ENCODE results near the gene TPST2. TPM values are rescaled to one million over a fixed set of nuclear protein-coding genes. Genes with fewer than 3 reads are reported as not detected.

Gene TPST2
- total RNA-seq, 1 experiment from 2014 or later, result 55.9 TPM

- in situ Hi-C loops (cut with HindIII; ENCODE audit: low sequenced_read_pairs), result no loop called here
- no peak for DNase-seq (ENCODE audit: low spot score)
Measured at GRCh38 chr22:26515931-26516330, 74.0 kb downstream of the TPST2 start.

GRCh38 chr22:26514419-26515161, 75.3 kb downstream of the TPST2 start:
- in situ Hi-C loops (cut with HindIII; ENCODE audit: low sequenced_read_pairs), result no loop called here
- DNase-seq (ENCODE audit: low spot score), result no peak

GRCh38 chr22:26513838-26514237, 76.1 kb downstream of the TPST2 start:
- no peak for DNase-seq (ENCODE audit: low spot score)
- in situ Hi-C loops (cut with HindIII; ENCODE audit: low sequenced_read_pairs), result no loop called here

GRCh38 chr22:26512149-26512793, 77.7 kb downstream of the TPST2 start, which contains the start of gene TFIP11:
TFIP11 (minus strand) TSS chr22:26512473; CDS start chr22:26510272, 2,201 bp downstream.
- in situ Hi-C loops (cut with HindIII; ENCODE audit: low sequenced_read_pairs), result no loop called here
- DNase-seq (ENCODE audit: low spot score), result peak; percentile 94

GRCh38 chr22:26508148-26508547, 81.8 kb downstream of the TPST2 start:
- in situ Hi-C loops (cut with HindIII; ENCODE audit: low sequenced_read_pairs), result no loop called here

GRCh38 chr22:26503758-26504157, 86.2 kb downstream of the TPST2 start:
- in situ Hi-C loops (cut with HindIII; ENCODE audit: low sequenced_read_pairs), result no loop called here
- no peak for DNase-seq (ENCODE audit: low spot score)

More at GRCh38 chr22:26508148-26508547, 81.8 kb downstream of the TPST2 start:
- no peak for DNase-seq (ENCODE audit: low spot score)

GRCh38 chr22:26502688-26503561, 87.0 kb downstream of the TPST2 start:
- in situ Hi-C loops (cut with HindIII; ENCODE audit: low sequenced_read_pairs), result no loop called here
- DNase-seq (ENCODE audit: low spot score), result no peak

GRCh38 chr22:26501996-26502395, 87.9 kb downstream of the TPST2 start:
- no peak for DNase-seq (ENCODE audit: low spot score)
- in situ Hi-C loops (cut with HindIII; ENCODE audit: low sequenced_read_pairs), result no loop called here

- in situ Hi-C loops (cut with HindIII; ENCODE audit: low sequenced_read_pairs), result no loop called here
- no peak for DNase-seq (ENCODE audit: low spot score)
Measured at GRCh38 chr22:26499188-26499703, 90.7 kb downstream of the TPST2 start.

- DNase-seq (ENCODE audit: low spot score), result no peak
- in situ Hi-C loops (cut with HindIII; ENCODE audit: low sequenced_read_pairs), result no loop called here
Measured at GRCh38 chr22:26496456-26496855, 93.5 kb downstream of the TPST2 start.

GRCh38 chr22:26494506-26494905, 95.4 kb downstream of the TPST2 start:
- in situ Hi-C loops (cut with HindIII; ENCODE audit: low sequenced_read_pairs), result no loop called here
- DNase-seq (ENCODE audit: low spot score), result no peak

GRCh38 chr22:26492220-26492619, 97.7 kb downstream of the TPST2 start:
- in situ Hi-C loops (cut with HindIII; ENCODE audit: low sequenced_read_pairs), result no loop called here
- no peak for DNase-seq (ENCODE audit: low spot score)

- in situ Hi-C loops (cut with HindIII; ENCODE audit: low sequenced_read_pairs), result no loop called here
- DNase-seq (ENCODE audit: low spot score), result no peak
Measured at GRCh38 chr22:26489447-26490036, 100.4 kb downstream of the TPST2 start.

GRCh38 chr22:26487996-26488395, 101.9 kb downstream of the TPST2 start:
- DNase-seq (ENCODE audit: low spot score), result no peak
- in situ Hi-C loops (cut with HindIII; ENCODE audit: low sequenced_read_pairs), result no loop called here

GRCh38 chr22:26486394-26486793, 103.5 kb downstream of the TPST2 start:
- DNase-seq (ENCODE audit: low spot score), result no peak
- in situ Hi-C loops (cut with HindIII; ENCODE audit: low sequenced_read_pairs), result no loop called here

GRCh38 chr22:26485806-26486390, 104.0 kb downstream of the TPST2 start:
- in situ Hi-C loops (cut with HindIII; ENCODE audit: low sequenced_read_pairs), result no loop called here
- no peak for DNase-seq (ENCODE audit: low spot score)

- in situ Hi-C loops (cut with HindIII; ENCODE audit: low sequenced_read_pairs), result no loop called here
- DNase-seq (ENCODE audit: low spot score), result no peak
Measured at GRCh38 chr22:26485013-26485412, 104.9 kb downstream of the TPST2 start.

- no peak for DNase-seq (ENCODE audit: low spot score)
- in situ Hi-C loops (cut with HindIII; ENCODE audit: low sequenced_read_pairs), result no loop called here
Measured at GRCh38 chr22:26484360-26484706, 105.6 kb downstream of the TPST2 start.
